ENCODE results near the gene LILRA6. TPM values are rescaled to one million over a fixed set of nuclear protein-coding genes. Genes with fewer than 3 reads are reported as not detected.

Gene LILRA6
- total and polyA plus RNA-seq, 10 of the 15 experiments (the other 5 are each of a cell fraction or from before 2014, with no cell fraction given) = 0.04 to 1.7 (median 0.09) TPM; not detected in 2

DNA sequence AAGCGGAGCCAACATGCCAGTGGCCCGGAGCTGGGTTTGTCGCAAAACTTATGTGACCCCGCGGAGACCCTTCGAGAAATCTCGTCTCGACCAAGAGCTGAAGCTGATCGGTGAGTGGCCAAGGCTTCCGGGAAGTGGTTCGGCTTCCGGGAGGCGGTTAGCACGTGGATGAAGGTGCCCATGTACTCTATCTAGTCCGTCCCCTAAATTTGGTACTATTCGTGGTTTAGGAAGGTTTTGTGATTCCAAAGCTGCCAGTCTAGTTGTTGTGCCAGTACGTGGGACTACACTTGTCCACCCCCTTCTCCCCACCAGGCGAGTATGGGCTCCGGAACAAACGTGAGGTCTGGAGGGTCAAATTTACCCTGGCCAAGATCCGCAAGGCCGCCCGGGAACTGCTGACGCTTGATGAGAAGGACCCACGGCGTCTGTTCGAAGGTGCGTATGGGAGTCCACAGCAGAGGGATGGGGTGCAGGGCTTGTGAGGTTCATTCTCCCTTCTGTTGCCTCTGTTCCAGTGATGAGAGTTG lies 41.4 kb downstream of the LILRA6 start (continued):
- TF ChIP-seq, protein P1, sequence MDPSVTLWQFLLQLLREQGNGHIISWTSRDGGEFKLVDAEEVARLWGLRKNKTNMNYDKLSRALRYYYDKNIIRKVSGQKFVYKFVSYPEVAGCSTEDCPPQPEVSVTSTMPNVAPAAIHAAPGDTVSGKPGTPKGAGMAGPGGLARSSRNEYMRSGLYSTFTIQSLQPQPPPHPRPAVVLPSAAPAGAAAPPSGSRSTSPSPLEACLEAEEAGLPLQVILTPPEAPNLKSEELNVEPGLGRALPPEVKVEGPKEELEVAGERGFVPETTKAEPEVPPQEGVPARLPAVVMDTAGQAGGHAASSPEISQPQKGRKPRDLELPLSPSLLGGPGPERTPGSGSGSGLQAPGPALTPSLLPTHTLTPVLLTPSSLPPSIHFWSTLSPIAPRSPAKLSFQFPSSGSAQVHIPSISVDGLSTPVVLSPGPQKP (IDR thresholded peaks at IDR 0.05; ENCODE audit: low read depth, low read length) = 0 out of 2 replicates have a peak, but pooled peaks have one; percentile 13

DNA sequence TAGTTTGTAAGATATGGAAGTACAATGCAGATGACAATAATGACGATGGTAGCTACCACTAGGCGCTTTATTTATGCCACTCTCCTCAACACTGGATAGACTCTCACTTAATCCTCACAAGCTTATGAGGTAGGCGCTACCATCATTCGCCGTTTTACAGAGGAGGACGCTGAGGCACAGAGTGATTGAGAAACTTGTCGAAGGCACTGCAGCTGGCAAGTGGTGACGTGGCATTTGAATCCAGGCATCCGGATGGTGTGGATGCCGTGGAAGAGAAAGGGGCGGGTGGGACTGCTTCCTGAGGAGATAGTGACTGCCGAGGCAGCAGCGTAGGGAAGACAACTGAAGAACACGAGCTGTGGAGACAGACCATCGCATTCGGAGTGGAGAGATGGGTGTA lies 43.2 kb downstream of the LILRA6 start:
- BruUV-seq (replicated peaks) = no TSS peak
- Histone ChIP-seq H3K36me3 (ENCODE audit: control insufficient read depth in 2 of 2, insufficient read depth in 2 of 2, low read length in 1 of 2) (peaks cover 7 to 14% of the 10 kb centered on the region in 2 experiments; a peak in 3 of 4 replicates), H3K9me3 (replicated peaks; ENCODE audit: control insufficient read depth, insufficient read depth, low read length) (no peaks in the 10 kb centered on the region), H3K27me3 (replicated peaks in 1 of 2; ENCODE audit: control insufficient read depth in 2 of 2, insufficient read depth in 2 of 2, low read length in 1 of 2) (no peaks in the 10 kb centered on the region), H2AFZ (ENCODE audit: control insufficient read depth, low read depth, low read length) (no peak overlapping the region), H3K4me3 (no peak overlapping the region), H3K4me1 (ENCODE audit: control insufficient read depth, insufficient read depth, low read length) (peaks cover 9% of the 10 kb centered on the region), H3K27ac (ENCODE audit: control insufficient read depth, insufficient read depth) (no peak overlapping the region), H3K9ac (ENCODE audit: control insufficient read depth, insufficient read depth, low read length) (no peak overlapping the region), H3K4me2 (ENCODE audit: control insufficient read depth, insufficient read depth) (no peak overlapping the region), H3K79me2 (ENCODE audit: control insufficient read depth, insufficient read depth, low read length) (peaks cover 38% of the 10 kb centered on the region), H4K20me1 (ENCODE audit: control insufficient read depth, insufficient read depth) (peaks cover 11% of the 10 kb centered on the region)
- FAIRE-seq (no peak), ATAC-seq (no peak), DNase-seq (ENCODE audit: low read depth, low spot score) (no peak)
- ChIA-PET SMC1A (ENCODE audit: uncharacterized antibody, unreplicated experiment) (interaction anchor here (0.9 kb wide), 1 partner anchor 9 kb away, joined by 7 read pairs; the partner anchor contains the start of genes MBOAT7 and TSEN34), CTCF (interaction anchor here (3.3 kb wide), 1 partner anchor 10 kb away, joined by 15 read pairs; the partner anchor contains the start of gene MBOAT7), RAD21 (ENCODE audit: unreplicated experiment) (interaction anchor here (1.5 kb wide), 1 partner anchor 10 kb away, joined by 4 read pairs; the partner anchor contains the start of gene MBOAT7), POLR2A (interaction anchor here (1.0 to 7.7 kb wide), 3 partner anchors 9 to 13 kb away, joined by 3 to 100 read pairs (median 3); partner anchors contain the start of genes MBOAT7 and TSEN34)
- intact Hi-C loops (cut with micrococcal nuclease; ENCODE audit: unreplicated experiment) (no loop called here), in situ Hi-C loops (cut with MboI) (no loop called here)
- WGBS (ENCODE audit: insufficient coverage, insufficient replicate concordance, low lambda C conversion rate, missing lambda C conversion rate) = 93% methylated on average over 16 of the region's 16 CpGs
- TF ChIP-seq, protein P2, sequence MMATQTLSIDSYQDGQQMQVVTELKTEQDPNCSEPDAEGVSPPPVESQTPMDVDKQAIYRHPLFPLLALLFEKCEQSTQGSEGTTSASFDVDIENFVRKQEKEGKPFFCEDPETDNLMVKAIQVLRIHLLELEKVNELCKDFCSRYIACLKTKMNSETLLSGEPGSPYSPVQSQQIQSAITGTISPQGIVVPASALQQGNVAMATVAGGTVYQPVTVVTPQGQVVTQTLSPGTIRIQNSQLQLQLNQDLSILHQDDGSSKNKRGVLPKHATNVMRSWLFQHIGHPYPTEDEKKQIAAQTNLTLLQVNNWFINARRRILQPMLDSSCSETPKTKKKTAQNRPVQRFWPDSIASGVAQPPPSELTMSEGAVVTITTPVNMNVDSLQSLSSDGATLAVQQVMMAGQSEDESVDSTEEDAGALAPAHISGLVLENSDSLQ (IDR thresholded peaks at IDR 0.05) = no peak
- TF ChIP-seq, protein P3, sequence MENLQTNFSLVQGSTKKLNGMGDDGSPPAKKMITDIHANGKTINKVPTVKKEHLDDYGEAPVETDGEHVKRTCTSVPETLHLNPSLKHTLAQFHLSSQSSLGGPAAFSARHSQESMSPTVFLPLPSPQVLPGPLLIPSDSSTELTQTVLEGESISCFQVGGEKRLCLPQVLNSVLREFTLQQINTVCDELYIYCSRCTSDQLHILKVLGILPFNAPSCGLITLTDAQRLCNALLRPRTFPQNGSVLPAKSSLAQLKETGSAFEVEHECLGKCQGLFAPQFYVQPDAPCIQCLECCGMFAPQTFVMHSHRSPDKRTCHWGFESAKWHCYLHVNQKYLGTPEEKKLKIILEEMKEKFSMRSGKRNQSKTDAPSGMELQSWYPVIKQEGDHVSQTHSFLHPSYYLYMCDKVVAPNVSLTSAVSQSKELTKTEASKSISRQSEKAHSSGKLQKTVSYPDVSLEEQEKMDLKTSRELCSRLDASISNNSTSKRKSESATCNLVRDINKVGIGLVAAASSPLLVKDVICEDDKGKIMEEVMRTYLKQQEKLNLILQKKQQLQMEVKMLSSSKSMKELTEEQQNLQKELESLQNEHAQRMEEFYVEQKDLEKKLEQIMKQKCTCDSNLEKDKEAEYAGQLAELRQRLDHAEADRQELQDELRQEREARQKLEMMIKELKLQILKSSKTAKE (IDR thresholded peaks at IDR 0.05; ENCODE audit: low read depth, poor library complexity, severe bottlenecking) = no peak
- TF ChIP-seq, protein P4, sequence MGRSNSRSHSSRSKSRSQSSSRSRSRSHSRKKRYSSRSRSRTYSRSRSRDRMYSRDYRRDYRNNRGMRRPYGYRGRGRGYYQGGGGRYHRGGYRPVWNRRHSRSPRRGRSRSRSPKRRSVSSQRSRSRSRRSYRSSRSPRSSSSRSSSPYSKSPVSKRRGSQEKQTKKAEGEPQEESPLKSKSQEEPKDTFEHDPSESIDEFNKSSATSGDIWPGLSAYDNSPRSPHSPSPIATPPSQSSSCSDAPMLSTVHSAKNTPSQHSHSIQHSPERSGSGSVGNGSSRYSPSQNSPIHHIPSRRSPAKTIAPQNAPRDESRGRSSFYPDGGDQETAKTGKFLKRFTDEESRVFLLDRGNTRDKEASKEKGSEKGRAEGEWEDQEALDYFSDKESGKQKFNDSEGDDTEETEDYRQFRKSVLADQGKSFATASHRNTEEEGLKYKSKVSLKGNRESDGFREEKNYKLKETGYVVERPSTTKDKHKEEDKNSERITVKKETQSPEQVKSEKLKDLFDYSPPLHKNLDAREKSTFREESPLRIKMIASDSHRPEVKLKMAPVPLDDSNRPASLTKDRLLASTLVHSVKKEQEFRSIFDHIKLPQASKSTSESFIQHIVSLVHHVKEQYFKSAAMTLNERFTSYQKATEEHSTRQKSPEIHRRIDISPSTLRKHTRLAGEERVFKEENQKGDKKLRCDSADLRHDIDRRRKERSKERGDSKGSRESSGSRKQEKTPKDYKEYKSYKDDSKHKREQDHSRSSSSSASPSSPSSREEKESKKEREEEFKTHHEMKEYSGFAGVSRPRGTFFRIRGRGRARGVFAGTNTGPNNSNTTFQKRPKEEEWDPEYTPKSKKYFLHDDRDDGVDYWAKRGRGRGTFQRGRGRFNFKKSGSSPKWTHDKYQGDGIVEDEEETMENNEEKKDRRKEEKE (IDR thresholded peaks at IDR 0.05) = no peak
- no peak for TF ChIP-seq HDGF (IDR thresholded peaks at IDR 0.05)
- TF ChIP-seq, protein P5, sequence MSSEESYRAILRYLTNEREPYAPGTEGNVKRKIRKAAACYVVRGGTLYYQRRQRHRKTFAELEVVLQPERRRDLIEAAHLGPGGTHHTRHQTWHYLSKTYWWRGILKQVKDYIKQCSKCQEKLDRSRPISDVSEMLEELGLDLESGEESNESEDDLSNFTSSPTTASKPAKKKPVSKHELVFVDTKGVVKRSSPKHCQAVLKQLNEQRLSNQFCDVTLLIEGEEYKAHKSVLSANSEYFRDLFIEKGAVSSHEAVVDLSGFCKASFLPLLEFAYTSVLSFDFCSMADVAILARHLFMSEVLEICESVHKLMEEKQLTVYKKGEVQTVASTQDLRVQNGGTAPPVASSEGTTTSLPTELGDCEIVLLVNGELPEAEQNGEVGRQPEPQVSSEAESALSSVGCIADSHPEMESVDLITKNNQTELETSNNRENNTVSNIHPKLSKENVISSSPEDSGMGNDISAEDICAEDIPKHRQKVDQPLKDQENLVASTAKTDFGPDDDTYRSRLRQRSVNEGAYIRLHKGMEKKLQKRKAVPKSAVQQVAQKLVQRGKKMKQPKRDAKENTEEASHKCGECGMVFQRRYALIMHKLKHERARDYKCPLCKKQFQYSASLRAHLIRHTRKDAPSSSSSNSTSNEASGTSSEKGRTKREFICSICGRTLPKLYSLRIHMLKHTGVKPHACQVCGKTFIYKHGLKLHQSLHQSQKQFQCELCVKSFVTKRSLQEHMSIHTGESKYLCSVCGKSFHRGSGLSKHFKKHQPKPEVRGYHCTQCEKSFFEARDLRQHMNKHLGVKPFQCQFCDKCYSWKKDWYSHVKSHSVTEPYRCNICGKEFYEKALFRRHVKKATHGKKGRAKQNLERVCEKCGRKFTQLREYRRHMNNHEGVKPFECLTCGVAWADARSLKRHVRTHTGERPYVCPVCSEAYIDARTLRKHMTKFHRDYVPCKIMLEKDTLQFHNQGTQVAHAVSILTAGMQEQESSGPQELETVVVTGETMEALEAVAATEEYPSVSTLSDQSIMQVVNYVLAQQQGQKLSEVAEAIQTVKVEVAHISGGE (CRISPR knock-in tag; IDR thresholded peaks at IDR 0.05) = no peak
- TF ChIP-seq TARDBP (IDR thresholded peaks at IDR 0.05; ENCODE audit: borderline replicate concordance) = no peak
- TF ChIP-seq, protein P1 (IDR thresholded peaks at IDR 0.05; ENCODE audit: low read depth, low read length) = no peak
- TF ChIP-seq DPF2 (IDR thresholded peaks at IDR 0.05) = no peak
